Measurements from ENCODE around the gene GALNT17. TPM values are rescaled to one million over a fixed set of nuclear protein-coding genes. Genes with fewer than 3 reads are reported as not detected.

Gene GALNT17
- total RNA-seq, 1 experiment from 2014 or later, result not detected

GRCh38 chr7:71135116-71135515, 3.2 kb downstream of the GALNT17 start:
- Histone ChIP-seq H3K27me3 (ENCODE audit: low read length) (no peaks in the 10 kb centered on the region), H2AFZ (ENCODE audit: low read length) (no peak overlapping the region), H3K9ac (ENCODE audit: low read length) (no peak overlapping the region), H3K4me2 (ENCODE audit: low read length) (no peak overlapping the region), H3K9me2 (replicated peaks; ENCODE audit: low read length) (no peaks in the 10 kb centered on the region), H3K4me1 (ENCODE audit: insufficient read depth, low read length) (no peaks in the 10 kb centered on the region), H3K79me2 (ENCODE audit: low read length) (no peaks in the 10 kb centered on the region), H4K20me1 (ENCODE audit: low read length) (no peaks in the 10 kb centered on the region), H3F3A (ENCODE audit: low read length, unreplicated experiment) (no peaks in the 10 kb centered on the region), H3K27ac (ENCODE audit: low read length) (no peak overlapping the region), H3K4me3 (ENCODE audit: low read length) (no peak overlapping the region), H3K9me3 (ENCODE audit: low read length) (no peaks in the 10 kb centered on the region), H3K36me3 (ENCODE audit: low read depth, low read length) (no peaks in the 10 kb centered on the region)
- TF ChIP-seq, protein P1, sequence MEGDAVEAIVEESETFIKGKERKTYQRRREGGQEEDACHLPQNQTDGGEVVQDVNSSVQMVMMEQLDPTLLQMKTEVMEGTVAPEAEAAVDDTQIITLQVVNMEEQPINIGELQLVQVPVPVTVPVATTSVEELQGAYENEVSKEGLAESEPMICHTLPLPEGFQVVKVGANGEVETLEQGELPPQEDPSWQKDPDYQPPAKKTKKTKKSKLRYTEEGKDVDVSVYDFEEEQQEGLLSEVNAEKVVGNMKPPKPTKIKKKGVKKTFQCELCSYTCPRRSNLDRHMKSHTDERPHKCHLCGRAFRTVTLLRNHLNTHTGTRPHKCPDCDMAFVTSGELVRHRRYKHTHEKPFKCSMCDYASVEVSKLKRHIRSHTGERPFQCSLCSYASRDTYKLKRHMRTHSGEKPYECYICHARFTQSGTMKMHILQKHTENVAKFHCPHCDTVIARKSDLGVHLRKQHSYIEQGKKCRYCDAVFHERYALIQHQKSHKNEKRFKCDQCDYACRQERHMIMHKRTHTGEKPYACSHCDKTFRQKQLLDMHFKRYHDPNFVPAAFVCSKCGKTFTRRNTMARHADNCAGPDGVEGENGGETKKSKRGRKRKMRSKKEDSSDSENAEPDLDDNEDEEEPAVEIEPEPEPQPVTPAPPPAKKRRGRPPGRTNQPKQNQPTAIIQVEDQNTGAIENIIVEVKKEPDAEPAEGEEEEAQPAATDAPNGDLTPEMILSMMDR (conservative IDR thresholded peaks at IDR 0.05; ENCODE audit: low read depth, low read length), result no peak
- TF ChIP-seq EZH2 (IDR thresholded peaks at IDR 0.05; ENCODE audit: low read length, unreplicated experiment) (no peak), EZH2phosphoT487 (IDR thresholded peaks at IDR 0.05; ENCODE audit: borderline replicate concordance, low read length) (no peak)
- intact Hi-C loops (cut with micrococcal nuclease), result no loop called here
- DNase-seq (no peak), ATAC-seq (no peak)
- ChIA-PET POLR2A (ENCODE audit: unreplicated experiment) (no interaction called here), CTCF (no interaction called here)
- BruUV-seq (replicated peaks), result no TSS peak

DNA sequence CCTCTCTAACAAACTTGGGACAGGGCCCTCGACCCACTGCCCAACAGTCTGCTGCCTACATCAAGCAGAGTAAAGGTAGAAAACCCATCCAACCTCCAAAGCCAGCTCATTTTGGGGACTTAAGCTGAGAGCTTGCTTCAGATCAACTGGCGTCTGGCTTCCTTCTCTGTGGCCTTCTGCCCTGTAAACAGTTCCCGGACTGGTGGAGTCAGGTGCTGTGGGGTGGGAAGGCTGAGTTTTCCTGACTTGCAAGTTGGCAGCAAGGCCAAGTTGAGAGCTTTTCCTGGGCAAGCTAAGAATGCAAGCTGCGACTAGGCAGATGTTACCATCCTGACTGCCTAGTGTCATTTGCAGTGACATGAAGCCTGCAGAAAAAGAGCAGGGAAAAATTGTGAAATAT, 3.7 kb downstream of the GALNT17 start:
- Histone ChIP-seq H3F3A (ENCODE audit: low read length, unreplicated experiment) (no peaks in the 10 kb centered on the region), H3K9ac (ENCODE audit: low read length) (no peak overlapping the region), H3K4me2 (ENCODE audit: low read length) (no peak overlapping the region), H4K20me1 (ENCODE audit: low read length) (no peaks in the 10 kb centered on the region), H3K36me3 (ENCODE audit: low read depth, low read length) (no peaks in the 10 kb centered on the region), H3K4me3 (ENCODE audit: low read length) (no peak overlapping the region), H2AFZ (ENCODE audit: low read length) (no peak overlapping the region), H3K27ac (ENCODE audit: low read length) (no peak overlapping the region), H3K79me2 (ENCODE audit: low read length) (no peaks in the 10 kb centered on the region), H3K9me3 (ENCODE audit: low read length) (no peaks in the 10 kb centered on the region), H3K9me2 (replicated peaks; ENCODE audit: low read length) (no peaks in the 10 kb centered on the region), H3K4me1 (ENCODE audit: insufficient read depth, low read length) (no peaks in the 10 kb centered on the region), H3K27me3 (ENCODE audit: low read length) (no peaks in the 10 kb centered on the region)
- no peak for ATAC-seq
- ChIA-PET POLR2A (ENCODE audit: unreplicated experiment) (no interaction called here), CTCF (no interaction called here)
- TF ChIP-seq, protein P1 (conservative IDR thresholded peaks at IDR 0.05; ENCODE audit: low read depth, low read length), result no peak
- TF ChIP-seq EZH2phosphoT487 (IDR thresholded peaks at IDR 0.05; ENCODE audit: borderline replicate concordance, low read length) (no peak), EZH2 (IDR thresholded peaks at IDR 0.05; ENCODE audit: low read length, unreplicated experiment) (no peak)
- intact Hi-C loops (cut with micrococcal nuclease), result no loop called here
- DNase-seq, result no peak
- BruUV-seq (replicated peaks), result no TSS peak

DNA sequence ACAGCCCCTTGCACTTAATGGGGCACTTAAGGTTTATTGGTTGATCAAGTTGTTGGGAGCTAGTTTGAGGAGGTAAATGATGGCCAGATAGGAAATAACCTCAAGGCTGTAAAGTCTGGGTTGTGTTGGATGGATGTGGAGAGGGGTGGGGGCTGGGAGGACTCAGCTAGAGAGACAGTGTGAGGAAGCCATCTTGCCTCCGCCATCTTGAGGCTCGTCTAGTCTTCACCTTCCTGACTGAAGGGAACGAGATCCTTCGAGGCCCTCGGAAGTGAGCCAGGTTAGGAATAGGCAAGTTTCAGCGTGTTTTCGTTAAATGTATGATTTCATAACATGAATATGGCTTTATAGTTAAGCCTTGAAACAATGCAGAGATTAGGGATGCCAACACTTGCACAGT, 5.5 kb downstream of the GALNT17 start:
- Histone ChIP-seq H4K20me1 (ENCODE audit: low read length) (no peaks in the 10 kb centered on the region), H3K79me2 (ENCODE audit: low read length) (no peaks in the 10 kb centered on the region), H3K4me2 (ENCODE audit: low read length) (no peak overlapping the region), H3K36me3 (ENCODE audit: low read depth, low read length) (no peaks in the 10 kb centered on the region), H3K9me2 (replicated peaks; ENCODE audit: low read length) (no peaks in the 10 kb centered on the region), H3K27me3 (ENCODE audit: low read length) (no peaks in the 10 kb centered on the region), H2AFZ (ENCODE audit: low read length) (no peak overlapping the region), H3K9me3 (ENCODE audit: low read length) (no peaks in the 10 kb centered on the region), H3K9ac (ENCODE audit: low read length) (no peak overlapping the region), H3F3A (ENCODE audit: low read length, unreplicated experiment) (no peaks in the 10 kb centered on the region), H3K4me1 (ENCODE audit: insufficient read depth, low read length) (no peaks in the 10 kb centered on the region), H3K27ac (ENCODE audit: low read length) (no peak overlapping the region), H3K4me3 (ENCODE audit: low read length) (no peak overlapping the region)
- no peak for TF ChIP-seq EZH2 (IDR thresholded peaks at IDR 0.05; ENCODE audit: low read length, unreplicated experiment)
- TF ChIP-seq, protein P1 (conservative IDR thresholded peaks at IDR 0.05; ENCODE audit: low read depth, low read length), result no peak
- no peak for TF ChIP-seq EZH2phosphoT487 (IDR thresholded peaks at IDR 0.05; ENCODE audit: borderline replicate concordance, low read length)
- CTCF ChIA-PET, result no interaction called here
- POLR2A ChIA-PET (ENCODE audit: unreplicated experiment), result no interaction called here
- no TSS peak for BruUV-seq (replicated peaks)
- DNase-seq (no peak), ATAC-seq (no peak)
- intact Hi-C loops (cut with micrococcal nuclease), result no loop called here
